ENCODE measurements around the gene NSMCE3. TPM values are rescaled to one million over a fixed set of nuclear protein-coding genes. Genes with fewer than 3 reads are reported as not detected.
"Not testable (repeated sequence)": the region's sequence is repeated elsewhere in the genome, so short reads cannot be mapped to it uniquely, and the experiment has no call there.

Gene NSMCE3
- total RNA-seq, 1 donor from 2014 or later = 16.1 TPM

DNA sequence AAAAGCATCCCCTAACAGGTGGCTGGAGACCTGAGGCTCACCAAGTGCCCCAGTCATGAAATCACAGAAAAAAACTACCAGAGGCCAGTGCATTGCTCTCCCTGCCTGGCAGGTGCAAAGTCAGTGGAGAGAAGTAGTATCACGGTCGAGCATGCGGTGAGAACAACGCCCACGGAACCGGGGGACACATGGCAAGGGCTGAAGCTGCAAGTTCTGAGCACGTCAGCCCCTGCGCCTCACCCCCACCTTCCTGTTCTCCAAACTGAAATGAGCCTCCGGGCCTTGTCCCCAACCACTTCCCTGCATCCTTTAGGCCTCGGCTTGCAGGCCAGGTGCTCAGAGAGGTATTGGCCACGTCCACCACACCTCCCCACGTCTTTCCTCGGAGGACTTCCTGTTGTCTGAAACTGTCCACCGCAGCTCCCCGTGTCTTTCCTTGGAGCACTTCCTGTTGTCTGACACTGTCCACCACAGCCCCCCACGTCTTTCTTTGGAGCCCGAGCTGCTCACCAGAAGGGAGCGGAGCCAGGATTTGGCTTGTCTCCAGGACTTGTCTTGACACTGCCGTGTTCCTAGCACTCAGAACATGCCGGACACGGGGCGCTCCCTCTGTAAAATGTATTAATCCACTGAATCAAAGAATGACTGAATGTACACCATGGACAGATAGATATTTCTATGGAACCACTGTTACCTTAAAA, 43.9 kb downstream of the NSMCE3 start:
- H2AFZ ChIP-seq (replicated peaks) = no peak overlapping the region
- Mint-ChIP-seq H3K4me3 (no peak overlapping the region), H3K9me3 (no peaks in the 10 kb centered on the region), H3K27ac (no peak overlapping the region), H3K4me1 (peaks cover 27% of the 10 kb centered on the region), H3K27me3 (ENCODE audit: insufficient read depth, low read depth) (peaks cover 4% of the 10 kb centered on the region), H3K36me3 (peaks cover 1% of the 10 kb centered on the region)
- H3K4me1 ChIP-seq = peaks cover 12% of the 10 kb centered on the region
- DNase-seq (ENCODE audit: low spot score) = no peak
- no peaks in the 10 kb centered on the region for H4K20me1 ChIP-seq (ENCODE audit: low read depth)
- no peak overlapping the region for H3K27ac ChIP-seq
- H3K4me3 ChIP-seq = no peak overlapping the region
- no peaks in the 10 kb centered on the region for H3K36me3 ChIP-seq
- no peak for TF ChIP-seq EZH2phosphoT487 (IDR thresholded peaks at IDR 0.05)
- TF ChIP-seq EZH2 (IDR thresholded peaks at IDR 0.05) = no peak
- no peak for TF ChIP-seq CTCF (IDR thresholded peaks at IDR 0.05)
- H3K9ac ChIP-seq = no peak overlapping the region
- H3F3A ChIP-seq (ENCODE audit: low read depth) = no peaks in the 10 kb centered on the region
- H3K9me3 ChIP-seq (ENCODE audit: low read depth) = no peaks in the 10 kb centered on the region
- no peaks in the 10 kb centered on the region for H3K79me2 ChIP-seq (ENCODE audit: low read depth)
- H3K27me3 ChIP-seq = no peaks in the 10 kb centered on the region
- no peak overlapping the region for H3K4me2 ChIP-seq

DNA sequence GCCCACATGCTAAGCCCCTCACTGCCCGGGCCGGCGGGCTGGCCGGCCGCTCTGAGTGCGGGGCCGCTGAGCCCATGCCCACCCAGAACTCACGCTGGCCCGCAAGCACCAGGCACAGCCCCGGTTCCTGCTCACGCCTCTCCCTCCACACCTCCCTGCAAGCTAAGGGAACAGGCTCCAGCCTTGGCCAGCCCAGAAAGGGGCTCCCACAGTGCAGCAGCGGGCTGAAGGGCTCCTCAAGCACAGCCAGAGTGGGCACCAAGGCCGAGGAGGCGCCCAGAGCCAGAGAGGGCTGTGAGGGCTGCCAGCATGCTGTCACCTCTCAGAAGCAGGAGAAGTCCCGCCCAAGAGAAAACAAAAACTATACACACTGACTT, 44.6 kb downstream of the NSMCE3 start:
- not testable (repeated sequence) for H3K9ac ChIP-seq; H3K4me3 ChIP-seq; H3K27me3 ChIP-seq; H3K27me3 Mint-ChIP-seq (ENCODE audit: insufficient read depth, low read depth); H3K4me2 ChIP-seq; H3F3A ChIP-seq (ENCODE audit: low read depth); H3K27ac ChIP-seq; H3K9me3 ChIP-seq (ENCODE audit: low read depth); H3K4me3 Mint-ChIP-seq; H3K27ac Mint-ChIP-seq; H4K20me1 ChIP-seq (ENCODE audit: low read depth); H3K9me3 Mint-ChIP-seq; DNase-seq (ENCODE audit: low spot score); H3K4me1 ChIP-seq; H3K79me2 ChIP-seq (ENCODE audit: low read depth); H3K36me3 ChIP-seq; H3K36me3 Mint-ChIP-seq; H2AFZ ChIP-seq (replicated peaks)
- H3K4me1 Mint-ChIP-seq = peaks cover 27% of the 10 kb centered on the region

GRCh38 chr15:29224235-29224986, 45.2 kb downstream of the NSMCE3 start:
- H3K36me3 ChIP-seq; H3K79me2 ChIP-seq (ENCODE audit: low read depth); H3K4me3 ChIP-seq; H2AFZ ChIP-seq (replicated peaks); H3K27ac ChIP-seq; H4K20me1 ChIP-seq (ENCODE audit: low read depth); H3K9ac ChIP-seq; H3K4me2 ChIP-seq; H3K9me3 ChIP-seq (ENCODE audit: low read depth); H3K27me3 ChIP-seq; H3K4me1 ChIP-seq; H3K9me3 Mint-ChIP-seq; H3F3A ChIP-seq (ENCODE audit: low read depth); H3K4me3 Mint-ChIP-seq; H3K36me3 Mint-ChIP-seq; DNase-seq (ENCODE audit: low spot score); H3K27me3 Mint-ChIP-seq (ENCODE audit: insufficient read depth, low read depth): not testable (repeated sequence)
- H3K4me1 Mint-ChIP-seq = peaks cover 27% of the 10 kb centered on the region
- peak overlapping the region; percentile 87 for H3K27ac Mint-ChIP-seq

- Mint-ChIP-seq H3K9me3 (no peaks in the 10 kb centered on the region), H3K36me3 (peaks cover 1% of the 10 kb centered on the region), H3K4me1 (peaks cover 27% of the 10 kb centered on the region), H3K27ac (no peak overlapping the region), H3K4me3 (no peak overlapping the region), H3K27me3 (ENCODE audit: insufficient read depth, low read depth) (peaks cover 4% of the 10 kb centered on the region)
- no peak for DNase-seq (ENCODE audit: low spot score)
- no peaks in the 10 kb centered on the region for H3K79me2 ChIP-seq (ENCODE audit: low read depth)
- H3K4me1 ChIP-seq = peaks cover 8% of the 10 kb centered on the region
- H3K9me3 ChIP-seq (ENCODE audit: low read depth) = no peaks in the 10 kb centered on the region
- H3F3A ChIP-seq (ENCODE audit: low read depth) = no peaks in the 10 kb centered on the region
- H3K27me3 ChIP-seq = no peaks in the 10 kb centered on the region
- H3K27ac ChIP-seq = no peak overlapping the region
- no peaks in the 10 kb centered on the region for H4K20me1 ChIP-seq (ENCODE audit: low read depth)
- H3K4me3 ChIP-seq = no peak overlapping the region
- TF ChIP-seq CTCF (IDR thresholded peaks at IDR 0.05) = no peak
- no peak for TF ChIP-seq EZH2 (IDR thresholded peaks at IDR 0.05)
- TF ChIP-seq EZH2phosphoT487 (IDR thresholded peaks at IDR 0.05) = no peak
- no peaks in the 10 kb centered on the region for H3K36me3 ChIP-seq
- no peak overlapping the region for H2AFZ ChIP-seq (replicated peaks)
- H3K9ac ChIP-seq = no peak overlapping the region
- H3K4me2 ChIP-seq = no peak overlapping the region
Measured at GRCh38 chr15:29223640-29224039, 46.0 kb downstream of the NSMCE3 start.

All from neural progenitor cell (in vitro differentiated cells).